WTC11 (cell line): ENCODE measurements around the gene GABRB3. TPM values are rescaled to one million over a fixed set of nuclear protein-coding genes. Genes with fewer than 3 reads are reported as not detected.

Experiments used
- ATAC-seq: fragments of 200-7000 bp; cut with Tn5 transposase; 2 replicates; pipeline ENCODE4 v1.10.0; 2021; ENCODE audit warnings: mild to moderate bottlenecking, moderate library complexity
- CTCF ChIA-PET: fragments of 300-600 bp; sonication (Branson Sonifier 250); formaldehyde crosslinking; loops from one replicate; lab custom pipeline; 2021; ENCODE audit warnings: antibody characterized with exemption; lab: Charles Lee
- POLR2A ChIA-PET: fragments of 350-600 bp; sonication (Branson Sonifier 250); formaldehyde crosslinking; loops from one replicate; lab custom pipeline; 2021; ENCODE audit warnings: antibody characterized with exemption; lab: Charles Lee
- DNase-seq: peaks from one replicate; pipeline ENCODE4 v3.0.0; 2021; ENCODE audit warnings: low spot score
- H3K27ac Mint-ChIP-seq: 2 replicates; pipeline ENCODE4 v1.8.0; 2021; ENCODE audit warnings: mixed read lengths
- H3K27me3 Mint-ChIP-seq: 2 replicates; pipeline ENCODE4 v1.8.0; 2021; ENCODE audit warnings: low read depth, mild to moderate bottlenecking, moderate library complexity, mixed read lengths
- H3K36me3 Mint-ChIP-seq: 2 replicates; pipeline ENCODE4 v1.8.0; 2021; ENCODE audit warnings: mixed read lengths
- H3K4me1 Mint-ChIP-seq: 2 replicates; pipeline ENCODE4 v1.8.0; 2022; ENCODE audit warnings: mixed read lengths
- H3K4me3 Mint-ChIP-seq: 2 replicates; pipeline ENCODE4 v1.8.0; 2021; ENCODE audit warnings: mild to moderate bottlenecking, moderate library complexity, mixed read lengths
- H3K9me3 Mint-ChIP-seq: 2 replicates; pipeline ENCODE4 v1.8.0; 2021; ENCODE audit warnings: mixed read lengths
- ARID4B ChIP-seq: sonication (generic); formaldehyde crosslinking; IDR thresholded peaks from 2 replicates; pipeline ENCODE4 v1.8.0; 2023; ENCODE audit warnings: missing genetic modification reagents, mild to moderate bottlenecking, borderline replicate concordance
- EMX1 ChIP-seq: fragments of 250-450 bp; sonication (Bioruptor Pico); IDR thresholded peaks from 2 replicates; pipeline ENCODE4 v1.8.0; 2021; ENCODE audit warnings: mild to moderate bottlenecking
- ETV6 ChIP-seq: sonication (generic); formaldehyde crosslinking; IDR thresholded peaks from 2 replicates; pipeline ENCODE4 v1.8.1; 2022; ENCODE audit warnings: mild to moderate bottlenecking, missing genetic modification reagents
- FOXP1 ChIP-seq: sonication (generic); formaldehyde crosslinking; IDR thresholded peaks from 2 replicates; pipeline ENCODE4 v1.8.0; 2022; ENCODE audit warnings: missing genetic modification reagents, mild to moderate bottlenecking, moderate library complexity, borderline replicate concordance
- GRHL2 ChIP-seq: fragments of 250-450 bp; sonication (Bioruptor Pico); IDR thresholded peaks from 2 replicates; pipeline ENCODE4 v1.8.0; 2022; ENCODE audit warnings: mild to moderate bottlenecking, moderate library complexity; ENCODE audit not compliant: insufficient replicate concordance, severe bottlenecking
- NR1H2 ChIP-seq: sonication (generic); formaldehyde crosslinking; IDR thresholded peaks from 2 replicates; pipeline ENCODE4 v1.9.0; 2021; ENCODE audit warnings: mild to moderate bottlenecking, moderate library complexity, missing genetic modification reagents
- NR2C2 ChIP-seq: sonication (generic); formaldehyde crosslinking; IDR thresholded peaks from 2 replicates; pipeline ENCODE4 v1.8.0; 2022; ENCODE audit warnings: mild to moderate bottlenecking, missing genetic modification reagents
- PRDM15 ChIP-seq: sonication (generic); formaldehyde crosslinking; IDR thresholded peaks from 2 replicates; pipeline ENCODE4 v1.8.0; 2022; ENCODE audit warnings: missing genetic modification reagents
- RORB ChIP-seq: fragments of 250-450 bp; sonication (Bioruptor Pico); IDR thresholded peaks from 2 replicates; pipeline ENCODE4 v1.9.0; 2021; ENCODE audit warnings: mild to moderate bottlenecking
- TP53 ChIP-seq: sonication (generic); formaldehyde crosslinking; IDR thresholded peaks from 2 replicates; pipeline ENCODE4 v1.8.1; 2023; ENCODE audit warnings: mild to moderate bottlenecking, missing genetic modification reagents
- USF1 ChIP-seq: sonication (generic); formaldehyde crosslinking; IDR thresholded peaks from 2 replicates; pipeline ENCODE4 v1.8.0; 2022; ENCODE audit warnings: mild to moderate bottlenecking, missing genetic modification reagents
- ZBTB43 ChIP-seq: sonication (generic); formaldehyde crosslinking; IDR thresholded peaks from 2 replicates; pipeline ENCODE4 v1.8.1; 2023; ENCODE audit warnings: mild to moderate bottlenecking, missing genetic modification reagents
- ZNF281 ChIP-seq: sonication (generic); formaldehyde crosslinking; IDR thresholded peaks from 2 replicates; pipeline ENCODE4 v1.8.0; 2023; ENCODE audit warnings: mild to moderate bottlenecking, missing genetic modification reagents
- ZNF317 ChIP-seq: sonication (generic); formaldehyde crosslinking; IDR thresholded peaks from 2 replicates; pipeline ENCODE4 v1.8.1; 2023; ENCODE audit warnings: low read depth, mild to moderate bottlenecking, moderate library complexity, missing genetic modification reagents, borderline replicate concordance
- ZNF416 ChIP-seq: fragments of 250-450 bp; sonication (Bioruptor Pico); IDR thresholded peaks from 2 replicates; pipeline ENCODE4 v1.9.0; 2021; ENCODE audit warnings: mild to moderate bottlenecking, inconsistent platforms
- ZNF532 ChIP-seq: fragments of 250-450 bp; sonication (Bioruptor Pico); IDR thresholded peaks from 2 replicates; pipeline ENCODE4 v1.9.0; 2021; ENCODE audit warnings: mild to moderate bottlenecking, borderline replicate concordance
- ZNF671 ChIP-seq: fragments of 250-450 bp; sonication (Bioruptor Pico); IDR thresholded peaks from 2 replicates; pipeline ENCODE4 v1.8.0; 2021; ENCODE audit warnings: mild to moderate bottlenecking
- ZSCAN18 ChIP-seq: fragments of 250-450 bp; sonication (Bioruptor Pico); IDR thresholded peaks from 2 replicates; pipeline ENCODE4 v2.1.2; 2022; ENCODE audit warnings: mild to moderate bottlenecking, moderate library complexity
- total RNA-seq: library from RNA; stranded (reverse); gene quantifications from 3 replicates; pipeline ENCODE4 v1.2.3, GENCODE V29; 2021

GABRB3 gene
- total RNA-seq, 1 experiment from 2014 or later: 203 TPM

GRCh38 chr15:26537663-26538062 is 235.2 kb downstream of the GABRB3 start:
- ChIA-PET CTCF (no interaction called here), POLR2A (no interaction called here)
- DNase-seq (no peak), ATAC-seq (no peak)
- Mint-ChIP-seq H3K4me3 (no peak overlapping the region), H3K9me3 (peaks cover 42% of the 10 kb centered on the region), H3K27ac (no peak overlapping the region), H3K4me1 (0 out of 2 replicates have a peak, but pooled peaks cover 2% of the 10 kb centered on the region), H3K27me3 (no peaks in the 10 kb centered on the region), H3K36me3 (peaks cover 37% of the 10 kb centered on the region)
- TF ChIP-seq PRDM15 (CRISPR knock-in tag) (no peak), ZBTB43 (CRISPR knock-in tag) (no peak), GRHL2 (CRISPR knock-in tag) (no peak), NR1H2 (CRISPR knock-in tag) (no peak), FOXP1 (CRISPR knock-in tag) (no peak), TP53 (CRISPR knock-in tag) (no peak), ZNF317 (CRISPR knock-in tag) (no peak), ZNF671 (CRISPR knock-in tag) (no peak), USF1 (no peak), EMX1 (CRISPR knock-in tag) (no peak), ZNF532 (CRISPR knock-in tag) (no peak), ARID4B (CRISPR knock-in tag) (no peak), NR2C2 (CRISPR knock-in tag) (no peak), ZNF416 (CRISPR knock-in tag) (no peak), ETV6 (no peak), RORB (CRISPR knock-in tag) (no peak), ZSCAN18 (CRISPR knock-in tag) (no peak), ZNF281 (no peak)
